Stimulated activated CD8-positive, alpha-beta memory T cell treated with anti-CD3 and anti-CD28 coated beads, Interleukin-2, amount 100 ng/mL, for 1 hour (primary cell): ENCODE data around the gene RAP1GAP2.
"Not testable (repeated sequence)": the region's sequence is repeated elsewhere in the genome, so short reads cannot be mapped to it uniquely, and the experiment has no call there.

Experiments
- DNase-seq, 2 donors: peaks; one replicate each; pipeline ENCODE4 v3.0.0-alpha.2; 2020; ENCODE audit warnings: low read depth in 2 of 2

The RAP1GAP2 gene

GRCh38 chr17:2965621-2966595 is 169.7 kb downstream of the RAP1GAP2 start:
- DNase-seq, result no peak

DNA sequence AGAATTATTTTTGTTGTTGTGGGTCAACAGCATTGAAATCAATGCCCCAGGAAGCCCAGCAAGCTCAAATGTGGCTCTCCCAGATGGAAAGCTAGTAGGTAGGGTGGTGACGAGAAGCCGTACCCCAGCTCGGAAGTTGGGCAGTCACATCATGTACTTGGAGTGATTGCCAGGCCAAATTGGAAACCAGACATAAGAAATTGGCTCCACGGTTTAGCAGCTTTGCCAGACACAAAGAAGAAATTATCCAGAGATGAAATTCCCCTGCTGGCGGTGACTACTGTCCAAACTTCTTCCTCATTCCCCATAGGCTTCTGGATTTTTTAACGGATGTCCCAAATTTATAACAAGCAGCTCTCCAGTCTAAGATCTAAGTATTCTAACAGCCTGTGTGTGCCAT is 171.3 kb downstream of the RAP1GAP2 start:
- DNase-seq, result no peak

DNA sequence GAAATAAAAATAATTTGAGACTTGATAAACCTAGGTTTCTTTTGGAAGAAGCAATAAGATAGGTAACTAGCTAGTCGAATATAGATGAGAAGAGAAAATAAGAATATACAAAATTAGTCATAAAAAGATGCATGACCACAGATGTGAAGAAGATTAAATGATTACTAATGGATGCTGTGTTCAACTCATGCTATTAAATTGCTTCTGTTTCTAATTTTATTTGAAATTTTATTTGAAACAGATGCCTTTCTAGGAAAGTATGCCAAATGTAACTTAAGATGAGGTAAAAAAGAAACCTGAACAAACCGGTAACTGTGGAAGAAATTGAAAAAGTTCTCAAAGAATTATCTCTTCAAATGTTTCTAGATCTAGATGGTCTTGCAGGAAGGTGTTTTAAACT is 175.6 kb downstream of the RAP1GAP2 start:
- DNase-seq, result no peak

DNA sequence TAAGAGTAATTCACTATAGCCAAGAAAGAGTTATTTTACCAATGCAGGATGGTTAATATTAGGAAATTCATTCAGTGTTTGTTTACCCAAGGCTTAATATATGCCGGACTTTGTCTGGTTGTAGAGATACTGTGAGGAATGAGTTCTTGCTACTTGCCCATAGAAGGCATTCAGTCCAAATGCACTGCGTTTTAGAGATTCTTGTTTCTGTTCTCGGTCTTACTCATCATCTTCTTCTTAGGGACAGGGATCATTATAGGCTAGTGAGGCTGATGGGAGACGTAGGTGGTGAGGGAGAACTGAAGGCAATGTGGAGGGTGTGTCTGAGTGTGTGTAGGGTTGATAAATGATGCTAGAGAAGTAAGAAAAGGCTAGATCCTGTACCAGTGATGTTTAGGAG is 176.5 kb downstream of the RAP1GAP2 start:
- DNase-seq, result no peak

GRCh38 chr17:2974347-2974746 is 178.1 kb downstream of the RAP1GAP2 start:
- DNase-seq, result no peak

DNA sequence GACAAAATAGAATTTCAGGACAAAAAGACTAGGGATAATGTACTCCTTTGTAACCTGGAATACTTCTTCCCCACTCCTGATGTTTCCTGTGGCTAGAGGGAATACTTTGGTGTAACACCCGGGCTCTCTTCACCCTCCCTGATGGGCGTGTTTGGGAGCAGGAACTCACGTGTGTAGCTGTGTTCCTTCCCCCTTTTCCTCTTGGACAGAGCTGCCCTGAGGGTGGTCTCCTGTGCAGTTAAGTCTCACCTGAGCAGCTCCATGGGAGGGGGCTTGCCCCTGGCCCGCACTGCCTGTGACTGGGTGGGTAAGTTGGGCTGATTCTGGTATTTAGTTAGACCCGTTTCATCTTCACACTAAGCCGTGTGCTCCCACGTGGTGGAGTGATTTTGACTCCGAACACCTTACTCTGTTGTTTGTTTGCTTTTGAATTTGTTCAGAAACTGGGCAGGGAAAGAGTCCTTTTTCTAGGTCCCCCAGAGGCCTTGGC is 179.3 kb downstream of the RAP1GAP2 start:
- DNase-seq, result no peak

DNA sequence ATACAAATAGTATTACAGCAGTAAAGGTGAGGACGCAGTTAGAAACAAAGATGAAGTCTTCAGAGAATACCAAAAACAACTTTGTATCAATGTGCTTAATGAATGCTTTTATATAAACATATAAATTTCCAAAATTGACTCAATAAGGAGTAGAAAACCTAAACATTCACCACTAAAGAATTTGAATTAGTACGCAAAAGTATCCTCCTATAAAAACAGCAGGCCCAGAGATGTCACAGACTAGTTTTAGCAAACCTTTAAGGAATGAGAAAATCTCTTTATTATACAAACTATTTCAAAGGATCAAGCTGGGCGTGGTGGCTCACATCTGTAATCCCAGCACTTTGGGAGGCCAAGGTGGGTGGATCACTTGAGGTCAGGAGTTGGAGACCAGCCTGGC is 180.9 kb downstream of the RAP1GAP2 start:
- no peak for DNase-seq

DNA sequence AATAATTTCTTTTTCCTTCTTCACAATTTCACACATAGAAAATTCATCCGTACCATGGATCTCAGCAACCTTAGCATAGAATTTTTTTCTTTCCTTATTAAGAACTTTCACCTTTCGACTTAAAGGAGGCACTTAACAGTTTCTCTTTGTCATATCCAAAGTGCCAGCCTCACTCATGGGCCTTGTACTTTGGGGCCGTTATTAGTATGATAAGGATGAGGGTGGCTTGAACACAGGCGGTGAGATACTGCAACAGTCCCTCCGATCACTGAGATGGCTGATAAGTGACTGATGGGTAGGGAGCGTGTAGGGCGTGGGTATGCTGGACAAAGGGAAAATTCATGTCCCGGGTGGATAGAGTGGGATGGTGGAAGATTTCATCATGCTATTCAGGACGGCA is 181.9 kb downstream of the RAP1GAP2 start:
- DNase-seq, result no peak

GRCh38 chr17:2978991-2979390 is 182.8 kb downstream of the RAP1GAP2 start:
- no peak for DNase-seq

GRCh38 chr17:2980211-2980903 is 184.1 kb downstream of the RAP1GAP2 start:
- DNase-seq, result no peak

DNA sequence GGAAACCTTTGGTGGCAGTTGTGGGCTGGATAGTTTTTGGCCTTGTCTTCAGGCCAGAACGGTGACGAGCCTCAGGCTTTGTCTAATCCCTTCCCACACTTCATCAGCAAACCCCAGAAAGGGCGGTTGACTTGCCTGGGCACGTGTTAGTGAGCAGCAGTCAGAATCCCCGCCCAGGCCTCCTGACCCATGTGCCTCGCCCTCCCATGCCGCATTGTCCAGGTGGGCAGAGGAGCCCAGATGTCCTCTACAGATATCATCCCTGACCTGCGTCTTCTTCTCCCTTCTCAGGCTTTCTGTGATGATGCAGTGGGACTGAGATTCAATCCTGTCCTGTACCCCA is 184.6 kb downstream of the RAP1GAP2 start:
- DNase-seq, result no peak

DNA sequence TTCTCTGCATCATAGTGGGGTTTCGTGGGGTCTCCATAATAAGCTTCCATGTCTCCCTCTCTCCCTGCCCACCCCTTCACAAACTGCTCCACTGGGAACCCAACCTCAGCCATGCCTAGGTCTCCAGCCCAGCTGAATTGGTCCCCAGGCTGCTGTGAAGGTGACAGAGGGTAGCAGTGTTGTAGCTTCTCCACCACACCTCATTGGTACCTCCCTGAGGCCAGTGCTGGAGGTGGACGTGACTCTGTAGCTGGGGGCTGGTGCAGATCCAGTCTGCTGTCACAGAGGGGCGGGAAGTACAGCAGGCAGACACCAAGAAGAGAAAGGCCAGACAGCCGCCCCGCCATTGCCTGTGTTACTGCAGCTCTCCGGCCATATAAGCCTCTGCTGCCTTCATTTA is 185.1 kb downstream of the RAP1GAP2 start:
- DNase-seq, result no peak

GRCh38 chr17:2982854-2983253 is 186.6 kb downstream of the RAP1GAP2 start:
- no peak for DNase-seq

DNA sequence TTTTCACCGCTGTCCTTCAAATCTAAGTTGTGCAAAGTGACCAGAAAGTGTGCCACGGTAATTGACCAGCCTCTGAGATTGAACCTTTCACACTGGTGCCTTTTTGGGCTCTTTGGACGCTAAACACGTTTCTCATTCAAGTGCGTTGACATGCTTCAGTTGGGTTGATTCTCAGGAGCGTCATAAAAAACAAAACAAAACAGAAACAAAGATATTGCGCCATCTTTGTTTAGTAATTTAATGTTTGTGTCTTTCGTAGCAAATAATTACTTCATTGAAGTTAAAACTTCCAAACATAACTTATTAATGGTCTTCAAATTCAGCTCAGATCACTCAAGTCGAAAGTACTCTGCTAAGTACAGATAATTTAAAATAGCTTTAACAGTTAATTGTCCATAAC is 187.0 kb downstream of the RAP1GAP2 start:
- no peak for DNase-seq

GRCh38 chr17:2985318-2985717 is 189.1 kb downstream of the RAP1GAP2 start:
- DNase-seq, result no peak

DNA sequence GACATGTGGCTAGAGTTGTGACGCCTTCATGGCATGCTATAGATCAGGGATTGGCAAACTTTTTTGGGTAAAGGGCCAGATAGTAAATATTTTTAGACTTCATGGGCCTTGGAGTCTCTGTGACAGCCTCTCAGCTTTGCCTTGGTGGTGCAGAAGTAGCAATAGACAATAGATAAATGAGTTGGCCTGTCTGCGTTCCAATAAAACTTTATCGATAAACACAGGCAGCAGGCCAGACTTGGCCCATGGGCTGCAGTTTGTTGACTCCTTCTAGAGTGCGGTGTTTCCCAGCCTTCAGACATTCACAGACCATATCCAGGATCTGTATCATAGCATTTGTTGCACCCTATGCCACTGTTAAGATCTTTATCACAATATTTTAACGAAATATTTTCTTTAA is 190.7 kb downstream of the RAP1GAP2 start:
- no peak for DNase-seq

- DNase-seq, result not testable (repeated sequence)
Observed at GRCh38 chr17:2989396-2989795, 193.2 kb downstream of the RAP1GAP2 start.

DNA sequence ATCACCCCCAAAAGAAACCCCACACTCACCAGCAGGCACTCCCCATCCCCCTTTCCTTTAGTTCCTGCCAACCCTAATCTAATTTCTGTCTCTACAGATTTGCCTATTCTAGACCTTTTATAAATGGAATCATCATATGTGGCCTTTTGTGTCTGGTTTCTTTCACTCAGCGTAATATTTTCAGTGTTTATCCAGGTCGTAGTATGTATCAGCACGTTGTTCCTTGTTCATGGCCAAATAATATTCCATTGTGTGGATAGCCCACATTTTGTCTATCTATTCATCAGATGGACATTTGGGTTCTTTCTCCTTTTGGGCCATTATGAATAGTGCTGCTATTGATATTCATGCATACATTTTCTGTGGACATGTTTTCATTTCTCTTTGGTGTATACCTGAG is 193.6 kb downstream of the RAP1GAP2 start:
- DNase-seq, result no peak

GRCh38 chr17:2990396-2990795 is 194.2 kb downstream of the RAP1GAP2 start:
- DNase-seq, result no peak

DNA sequence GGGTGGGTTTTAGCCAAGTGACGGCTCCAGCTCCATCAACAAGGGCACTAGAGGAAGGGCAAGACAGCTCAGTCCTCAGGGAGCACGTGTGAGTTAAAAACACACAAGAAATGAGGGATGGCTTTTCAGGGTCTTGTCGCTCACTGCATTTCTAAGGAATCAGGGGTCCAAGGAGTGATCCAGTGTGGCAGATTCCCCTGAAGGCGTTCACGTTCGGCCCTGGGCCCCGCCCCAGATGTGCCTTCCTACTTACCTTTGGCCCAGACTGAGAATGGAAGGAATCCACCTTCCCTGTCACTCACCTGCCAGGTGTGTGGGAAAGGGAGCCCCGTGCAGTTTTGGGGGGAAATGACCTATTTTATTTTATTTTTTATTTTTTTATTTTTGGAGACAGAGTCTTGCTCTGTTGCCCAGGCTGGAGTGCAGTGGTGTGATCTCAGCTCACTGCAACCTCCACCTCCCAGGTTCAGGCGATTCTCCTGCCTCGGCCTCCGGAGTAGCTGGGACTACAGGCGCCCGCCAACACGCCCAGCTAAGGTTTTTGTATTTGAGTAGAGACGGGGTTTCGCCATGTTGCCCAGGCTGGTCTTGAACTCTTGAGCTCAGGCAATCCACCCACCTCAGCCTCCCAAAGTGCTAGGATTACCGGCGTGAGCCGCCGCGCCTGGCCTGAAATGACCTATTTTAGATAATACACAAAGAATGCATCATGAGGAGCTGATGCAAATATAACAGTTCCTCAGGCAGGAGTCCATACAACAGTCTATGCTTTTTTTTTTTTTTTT is 195.3 kb downstream of the RAP1GAP2 start:
- DNase-seq, result not testable (repeated sequence)

- DNase-seq, result no peak
Observed at GRCh38 chr17:2994441-2994840, 198.2 kb downstream of the RAP1GAP2 start.

GRCh38 chr17:2995377-2995776 is 199.1 kb downstream of the RAP1GAP2 start:
- DNase-seq, result no peak
